LNCAP (cell line): Measurements from ENCODE around the gene PTPRT.

Experiments used
- TF ChIP-seq, protein P1 (sequence below): fragments of 450-650 bp; IDR thresholded peaks from 2 replicates; pipeline ENCODE4 v1.5.1; 2017; ENCODE audit warnings: mild to moderate bottlenecking

PTPRT gene

DNA sequence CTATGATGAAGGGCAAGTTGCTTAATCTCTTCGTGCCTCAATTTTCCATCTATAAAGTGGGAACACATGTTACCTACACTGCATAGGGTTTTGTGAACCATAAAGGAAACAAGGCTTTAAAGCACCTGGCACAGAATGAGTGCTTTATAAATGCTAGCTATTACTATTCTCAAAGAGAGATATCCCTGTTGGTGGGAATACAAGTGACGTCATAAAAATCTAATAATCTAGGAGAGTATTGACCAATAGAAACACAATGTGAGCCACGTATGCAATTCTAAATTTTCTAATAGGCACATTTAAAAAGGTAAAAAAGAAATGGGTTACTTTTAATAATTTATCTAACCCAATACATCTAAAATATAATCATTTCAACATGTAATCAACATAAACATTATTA is 316.4 kb downstream of the PTPRT start:
- TF ChIP-seq, protein P1, sequence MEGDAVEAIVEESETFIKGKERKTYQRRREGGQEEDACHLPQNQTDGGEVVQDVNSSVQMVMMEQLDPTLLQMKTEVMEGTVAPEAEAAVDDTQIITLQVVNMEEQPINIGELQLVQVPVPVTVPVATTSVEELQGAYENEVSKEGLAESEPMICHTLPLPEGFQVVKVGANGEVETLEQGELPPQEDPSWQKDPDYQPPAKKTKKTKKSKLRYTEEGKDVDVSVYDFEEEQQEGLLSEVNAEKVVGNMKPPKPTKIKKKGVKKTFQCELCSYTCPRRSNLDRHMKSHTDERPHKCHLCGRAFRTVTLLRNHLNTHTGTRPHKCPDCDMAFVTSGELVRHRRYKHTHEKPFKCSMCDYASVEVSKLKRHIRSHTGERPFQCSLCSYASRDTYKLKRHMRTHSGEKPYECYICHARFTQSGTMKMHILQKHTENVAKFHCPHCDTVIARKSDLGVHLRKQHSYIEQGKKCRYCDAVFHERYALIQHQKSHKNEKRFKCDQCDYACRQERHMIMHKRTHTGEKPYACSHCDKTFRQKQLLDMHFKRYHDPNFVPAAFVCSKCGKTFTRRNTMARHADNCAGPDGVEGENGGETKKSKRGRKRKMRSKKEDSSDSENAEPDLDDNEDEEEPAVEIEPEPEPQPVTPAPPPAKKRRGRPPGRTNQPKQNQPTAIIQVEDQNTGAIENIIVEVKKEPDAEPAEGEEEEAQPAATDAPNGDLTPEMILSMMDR, result no peak

DNA sequence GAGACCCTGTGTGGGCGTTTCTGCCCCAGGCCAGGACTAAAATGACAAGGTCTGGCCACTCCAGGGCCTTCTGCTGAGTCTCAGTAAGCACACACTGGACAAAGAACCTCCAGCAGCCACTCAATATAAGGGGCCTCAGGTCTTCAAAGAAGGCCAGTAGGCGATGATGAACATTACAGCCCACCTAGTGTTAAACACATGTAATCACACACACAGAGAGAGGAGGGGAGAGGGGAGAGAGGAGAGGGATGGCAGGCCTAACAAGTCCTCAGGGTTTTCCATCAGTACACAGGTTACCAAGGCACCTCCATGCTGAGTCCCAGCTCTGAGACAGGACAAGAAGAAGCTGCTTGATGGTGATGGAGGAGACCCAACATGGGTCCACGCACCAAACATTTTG is 325.6 kb downstream of the PTPRT start:
- TF ChIP-seq, protein P1, result no peak

DNA sequence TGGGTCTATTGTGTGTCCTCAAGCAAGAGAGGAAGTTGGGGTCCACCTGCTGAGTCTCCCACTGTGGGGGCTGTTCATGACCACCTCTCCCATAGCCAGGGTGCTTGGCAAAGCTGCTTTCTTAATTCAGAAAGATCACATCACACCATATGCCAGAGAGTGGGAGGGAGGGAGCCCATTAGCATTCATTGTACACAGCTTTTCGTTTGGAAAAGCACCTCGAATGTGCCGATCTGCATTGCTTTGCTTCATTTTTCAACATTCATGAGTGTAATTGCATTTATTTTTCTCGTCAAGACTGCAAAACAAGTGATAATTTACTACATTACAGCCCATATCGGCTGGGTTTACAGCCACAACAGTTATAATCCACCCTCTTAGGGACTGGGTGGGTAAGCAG is 327.3 kb downstream of the PTPRT start:
- TF ChIP-seq, protein P1, result no peak

DNA sequence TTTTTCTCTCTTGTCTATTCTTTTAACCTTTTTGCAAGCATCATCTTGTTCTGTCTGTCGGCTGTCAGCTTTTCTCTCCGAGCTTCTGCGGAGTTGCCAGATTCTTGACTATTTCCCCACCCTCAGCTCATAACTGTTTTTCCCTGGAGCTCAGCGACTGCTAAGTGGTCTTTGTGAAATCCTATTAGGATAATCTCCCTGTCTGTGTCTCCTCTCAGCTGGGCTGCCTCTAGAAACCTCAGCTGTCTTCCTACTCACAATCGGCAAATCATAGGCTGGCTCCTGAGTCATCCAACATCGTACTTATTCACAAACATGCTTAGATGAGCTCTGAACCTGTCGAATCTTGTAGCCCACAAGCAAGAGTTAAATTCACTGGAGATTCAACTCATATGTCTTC is 332.3 kb downstream of the PTPRT start:
- TF ChIP-seq, protein P1, result no peak

DNA sequence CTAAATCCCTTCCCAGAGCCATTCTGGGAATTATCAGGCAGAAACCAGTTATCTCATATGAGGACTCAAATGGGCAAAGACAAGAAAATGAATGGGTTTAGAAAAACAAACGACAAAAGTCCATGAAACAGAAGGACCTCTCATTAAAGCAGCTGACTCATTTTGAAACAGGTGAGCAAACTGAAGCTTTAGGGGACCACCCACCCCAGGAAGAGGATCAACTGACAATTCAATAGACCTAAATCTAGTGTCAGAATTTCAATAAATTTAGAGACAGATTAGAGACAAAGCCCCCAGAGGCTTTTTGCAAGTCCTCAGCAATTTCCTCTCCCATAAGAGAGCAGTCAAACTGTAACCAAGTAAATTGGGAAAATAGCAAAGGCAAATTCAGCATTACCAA is 333.8 kb downstream of the PTPRT start:
- TF ChIP-seq, protein P1, result no peak

DNA sequence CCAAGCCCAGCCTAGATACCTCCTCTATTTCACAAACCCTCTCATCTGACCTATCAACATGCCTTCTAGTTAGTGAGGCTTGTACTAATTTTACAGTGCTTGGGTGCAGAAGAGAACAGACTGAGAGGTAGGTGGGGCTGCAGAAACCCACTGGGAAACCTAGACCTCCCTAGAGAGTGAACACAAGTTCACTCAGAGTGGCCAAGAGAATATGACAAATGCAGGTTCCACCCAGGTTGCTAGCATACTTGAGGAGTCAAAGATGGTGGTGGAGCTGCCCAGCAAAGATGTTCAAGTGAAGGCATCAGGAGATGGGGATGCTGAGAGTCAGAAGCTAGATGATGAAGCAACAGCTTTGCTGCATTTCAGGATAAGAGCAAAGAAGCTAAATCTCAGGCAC is 337.0 kb downstream of the PTPRT start:
- TF ChIP-seq, protein P1, result no peak

DNA sequence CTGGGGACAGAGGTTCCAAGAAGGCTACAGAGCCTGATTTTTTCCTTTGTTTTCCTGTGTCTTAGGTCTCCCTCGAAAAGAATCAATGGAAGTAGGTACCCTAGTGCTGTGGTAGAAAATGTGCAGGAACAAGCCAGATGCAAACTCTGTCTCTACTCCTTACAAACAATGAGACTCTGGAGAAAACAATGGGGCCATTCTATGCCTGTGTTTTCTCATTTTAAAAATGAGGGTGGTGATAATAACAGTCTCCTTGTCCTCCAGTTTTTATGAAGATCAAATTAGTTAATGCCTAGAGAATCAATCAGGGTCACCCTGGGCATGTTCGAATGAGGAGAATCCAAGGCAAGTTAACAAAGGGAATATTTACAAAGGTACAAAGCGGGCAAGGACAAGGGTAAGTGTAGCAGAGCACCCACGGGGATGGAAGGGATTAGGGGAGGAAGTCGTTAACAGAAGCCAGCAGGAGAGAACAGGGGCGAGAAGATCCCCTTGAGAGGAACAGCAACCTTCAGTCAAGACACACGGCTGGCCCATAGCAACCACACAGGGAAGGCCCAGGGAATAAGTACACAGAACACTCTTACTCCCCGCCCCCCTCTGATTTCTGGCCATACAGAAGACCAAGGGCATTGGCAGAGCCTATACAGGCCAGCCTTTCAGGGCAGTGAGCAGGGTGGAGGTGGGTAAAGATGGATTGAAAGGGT is 342.8 kb downstream of the PTPRT start:
- TF ChIP-seq, protein P1, result no peak

DNA sequence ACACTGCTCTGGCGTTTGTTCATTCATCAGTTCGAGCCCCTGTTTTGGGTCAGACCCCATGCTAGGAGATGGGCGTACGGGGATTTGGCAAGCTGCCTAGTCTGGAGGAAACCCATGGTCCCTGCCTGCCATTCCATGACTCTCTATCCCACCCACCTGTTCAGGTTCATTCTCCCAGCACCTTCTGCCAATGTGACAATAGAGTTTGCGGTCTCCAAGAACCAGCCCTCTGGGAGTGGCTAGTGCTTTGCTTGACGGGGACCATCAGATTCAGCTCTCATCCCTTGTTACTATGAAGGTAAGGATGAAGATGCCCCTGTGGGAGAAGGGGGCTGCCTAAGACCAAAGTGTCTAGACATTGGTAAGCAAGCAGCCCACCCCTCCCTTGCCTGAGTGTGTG is 345.0 kb downstream of the PTPRT start:
- TF ChIP-seq, protein P1, result no peak
